Upper lobe of left lung (tissue), 6 donors: ENCODE measurements around the gene C1orf216. TPM values are rescaled to one million over a fixed set of nuclear protein-coding genes. Genes with fewer than 3 reads are reported as not detected.

Source experiments
- ATAC-seq, 2 donors: fragments of 200-7000 bp; cut with Tn5 transposase; one replicate each; pipeline ENCODE4 v1.9.1; 2022; ENCODE audit warnings: mild to moderate bottlenecking in 2 of 2, moderate library complexity in 2 of 2; ENCODE audit not compliant: low FRiP score in 2 of 2
- DNase-seq, 2 donors: peaks; one replicate each; pipeline ENCODE4 v3.0.0-alpha.2; 2019 to 2020
- H3K27ac ChIP-seq, 4 donors: fragments of 200-600 bp; sonication (generic); one replicate each; pipeline ENCODE4 v1.5.1; 2016 to 2019
- H3K27me3 ChIP-seq, 4 donors: fragments of 200-600 bp; sonication (generic); one replicate each; pipeline ENCODE4 v1.5.1; 2017 to 2019
- H3K36me3 ChIP-seq, 4 donors: fragments of 200-600 bp; sonication (generic); one replicate each; pipeline ENCODE4 v1.5.1; 2016 to 2019
- H3K4me1 ChIP-seq, 4 donors: fragments of 200-600 bp; sonication (generic); one replicate each; pipeline ENCODE4 v1.5.1; 2018 to 2019
- H3K4me3 ChIP-seq, 4 donors: fragments of 200-600 bp; sonication (generic); one replicate each; pipeline ENCODE4 v1.5.1; 2017 to 2019; ENCODE audit warnings: mild to moderate bottlenecking in 2 of 4, moderate library complexity in 1 of 4
- H3K9me3 ChIP-seq, 4 donors: fragments of 200-600 bp; sonication (generic); one replicate each; pipeline ENCODE4 v1.5.1; 2018 to 2019
- EP300 ChIP-seq, 4 donors: sonication (generic); formaldehyde crosslinking; IDR thresholded peaks; one replicate each; pipeline ENCODE4 v1.5.1; 2017; ENCODE audit warnings: antibody characterized with exemption in 4 of 4, control low read depth in 2 of 4
- POLR2A ChIP-seq, 4 donors: fragments of 450-650 bp; IDR thresholded peaks; one replicate each; pipeline ENCODE4 v1.5.1; 2016 to 2017; ENCODE audit warnings: antibody characterized with exemption in 4 of 4, mild to moderate bottlenecking in 2 of 4
- POLR2AphosphoS5 ChIP-seq, 2 donors: sonication (generic); formaldehyde crosslinking; IDR thresholded peaks; one replicate each; pipeline ENCODE4 v1.5.1; 2017; ENCODE audit warnings: antibody characterized with exemption in 2 of 2
- WGBS, 2 donors: methylation state at CpG; one replicate each; pipeline ENCODE4 v1.1.5; 2017 to 2018; 5-methylcytosine and 5-hydroxymethylcytosine counted together
- total RNA-seq, 6 donors: library from RNA; depleted of rRNA in 4 of 6; stranded (reverse); fragments of >200 nt in 4 of 6; gene quantifications; one replicate each; pipeline versions ENCODE4 v1.1.0 to v1.2.1, GENCODE V29; 2016 to 2021
- TF ChIP-seq, protein P1 (sequence below), 6 experiments: fragments of 450-650 bp in 4 of 6; fragments of 200-600 bp in 2 of 6; sonication (generic) in 2 of 6; IDR thresholded peaks; one replicate each; pipeline ENCODE4 v1.5.1; 2016 to 2019; ENCODE audit warnings: antibody characterized with exemption in 6 of 6
- donor health status: DM: no; HTN: no; CAD: no; lungs with moderate emphysema.
- donor health status: DM: no; HTN: yes; CAD: no; lungs with severe emphysema.

Gene C1orf216
- total RNA-seq, 6 donors from 2014 or later = 5.2 to 19.5 (median 14.3) TPM

DNA sequence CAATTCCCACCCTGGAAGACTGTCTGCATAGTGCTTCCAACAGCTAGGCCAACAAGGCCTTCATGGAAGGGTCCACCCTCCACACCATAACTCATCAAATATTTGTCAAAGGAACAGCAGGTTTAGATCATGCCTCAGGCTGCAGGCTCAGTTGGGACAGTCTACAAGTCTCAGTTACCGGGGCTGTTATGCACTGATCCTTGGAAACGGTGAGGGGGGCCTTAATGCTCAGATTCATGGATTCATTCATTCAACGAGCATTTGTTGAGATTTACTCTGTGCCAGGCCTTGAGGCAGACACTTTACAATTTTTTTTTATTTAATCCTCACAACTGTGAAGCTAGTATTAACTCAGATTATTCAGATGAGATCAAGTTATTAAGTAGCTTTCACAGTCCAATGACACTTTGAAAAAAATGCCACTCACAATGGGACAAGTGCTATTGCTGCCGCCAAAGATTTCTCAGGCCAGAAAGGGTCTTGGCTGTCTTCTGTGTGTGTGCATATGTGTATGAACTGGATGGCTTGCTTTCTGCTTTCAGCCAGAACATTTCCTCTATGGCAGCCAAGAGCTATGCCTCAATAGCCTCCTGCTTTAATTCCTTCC lies 8.9 kb upstream of the C1orf216 start:
- WGBS, 2 donors = 83 to 90% methylated on average over 4 of the region's 4 CpGs
- no peak overlapping the region for H3K4me3 ChIP-seq
- no peak for TF ChIP-seq EP300 (IDR thresholded peaks at IDR 0.05)
- TF ChIP-seq POLR2AphosphoS5 (IDR thresholded peaks at IDR 0.05) = no peak
- no peak for TF ChIP-seq POLR2A (IDR thresholded peaks at IDR 0.05)
- TF ChIP-seq, protein P1, sequence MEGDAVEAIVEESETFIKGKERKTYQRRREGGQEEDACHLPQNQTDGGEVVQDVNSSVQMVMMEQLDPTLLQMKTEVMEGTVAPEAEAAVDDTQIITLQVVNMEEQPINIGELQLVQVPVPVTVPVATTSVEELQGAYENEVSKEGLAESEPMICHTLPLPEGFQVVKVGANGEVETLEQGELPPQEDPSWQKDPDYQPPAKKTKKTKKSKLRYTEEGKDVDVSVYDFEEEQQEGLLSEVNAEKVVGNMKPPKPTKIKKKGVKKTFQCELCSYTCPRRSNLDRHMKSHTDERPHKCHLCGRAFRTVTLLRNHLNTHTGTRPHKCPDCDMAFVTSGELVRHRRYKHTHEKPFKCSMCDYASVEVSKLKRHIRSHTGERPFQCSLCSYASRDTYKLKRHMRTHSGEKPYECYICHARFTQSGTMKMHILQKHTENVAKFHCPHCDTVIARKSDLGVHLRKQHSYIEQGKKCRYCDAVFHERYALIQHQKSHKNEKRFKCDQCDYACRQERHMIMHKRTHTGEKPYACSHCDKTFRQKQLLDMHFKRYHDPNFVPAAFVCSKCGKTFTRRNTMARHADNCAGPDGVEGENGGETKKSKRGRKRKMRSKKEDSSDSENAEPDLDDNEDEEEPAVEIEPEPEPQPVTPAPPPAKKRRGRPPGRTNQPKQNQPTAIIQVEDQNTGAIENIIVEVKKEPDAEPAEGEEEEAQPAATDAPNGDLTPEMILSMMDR (IDR thresholded peaks at IDR 0.05) = no peak
- no peaks in the 10 kb centered on the region for H3K36me3 ChIP-seq
- no peaks in the 10 kb centered on the region for H3K9me3 ChIP-seq
- peaks cover 0 to 7% (median 0%) of the 10 kb centered on the region in 4 donors for H3K4me1 ChIP-seq
- H3K27ac ChIP-seq = no peak overlapping the region
- DNase-seq (no peak), ATAC-seq (no peak)
- H3K27me3 ChIP-seq = no peaks in the 10 kb centered on the region

DNA sequence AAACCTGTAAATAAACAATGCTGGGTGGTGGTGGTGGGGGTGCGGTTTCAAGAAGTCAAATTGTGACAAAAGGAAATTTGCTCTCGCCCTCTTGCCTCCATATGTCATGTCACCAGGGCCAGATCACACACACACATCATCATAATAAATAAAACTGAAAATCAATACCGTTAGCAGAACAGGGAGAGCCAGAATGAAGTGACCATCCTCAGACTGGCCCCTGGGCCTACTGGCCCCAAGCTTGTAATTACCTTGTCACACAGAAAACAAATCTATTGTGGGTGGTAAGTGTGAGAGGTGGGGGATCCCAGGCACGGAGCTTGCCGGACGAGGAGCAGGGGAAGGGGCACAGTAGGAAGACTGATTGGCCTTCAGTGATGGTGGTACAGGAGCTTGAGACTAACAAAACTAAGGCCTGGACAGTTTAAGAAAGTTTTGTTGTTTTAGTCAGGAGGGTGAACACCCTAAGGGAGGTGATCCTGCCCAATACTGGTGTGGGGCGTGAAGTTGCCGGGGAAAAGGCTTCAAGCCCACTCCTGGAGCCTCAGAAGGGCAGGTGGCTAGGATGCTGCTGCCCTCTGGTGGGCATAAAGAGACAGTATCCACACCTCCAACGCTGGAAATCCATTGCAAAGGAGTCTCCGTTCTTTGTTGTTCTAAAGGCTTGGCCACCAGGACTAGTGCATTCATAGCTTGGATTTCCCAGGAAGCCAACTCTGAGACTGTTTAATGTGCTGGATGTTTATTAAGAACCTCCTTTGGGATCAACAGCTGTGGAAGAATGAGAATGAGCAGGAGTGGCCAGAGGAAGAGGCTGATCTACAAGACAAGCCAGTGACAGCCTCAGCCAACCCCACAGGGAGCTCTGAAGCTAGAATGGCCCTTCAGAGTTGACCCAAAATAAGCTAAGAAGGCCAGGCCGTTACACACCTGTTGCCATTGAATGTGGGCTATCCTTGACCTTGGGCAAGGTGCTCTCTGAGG lies 8.1 kb upstream of the C1orf216 start:
- peak; percentile 84 to 93 for ATAC-seq
- no peak overlapping the region for H3K27ac ChIP-seq
- 51 to 57% methylated on average over 10 to 11 of the region's 11 CpGs for WGBS, 2 donors
- no peaks in the 10 kb centered on the region for H3K9me3 ChIP-seq
- H3K4me1 ChIP-seq = peaks cover 0 to 7% (median 0%) of the 10 kb centered on the region in 4 donors
- H3K27me3 ChIP-seq = no peaks in the 10 kb centered on the region
- H3K4me3 ChIP-seq = no peak overlapping the region
- H3K36me3 ChIP-seq = no peaks in the 10 kb centered on the region
- peak in 1 of 2 donors; percentile 58 for DNase-seq
- TF ChIP-seq, protein P1 (IDR thresholded peaks at IDR 0.05) = peak; percentile 56 to 77 (median 70)
- no peak for TF ChIP-seq POLR2A (IDR thresholded peaks at IDR 0.05)

DNA sequence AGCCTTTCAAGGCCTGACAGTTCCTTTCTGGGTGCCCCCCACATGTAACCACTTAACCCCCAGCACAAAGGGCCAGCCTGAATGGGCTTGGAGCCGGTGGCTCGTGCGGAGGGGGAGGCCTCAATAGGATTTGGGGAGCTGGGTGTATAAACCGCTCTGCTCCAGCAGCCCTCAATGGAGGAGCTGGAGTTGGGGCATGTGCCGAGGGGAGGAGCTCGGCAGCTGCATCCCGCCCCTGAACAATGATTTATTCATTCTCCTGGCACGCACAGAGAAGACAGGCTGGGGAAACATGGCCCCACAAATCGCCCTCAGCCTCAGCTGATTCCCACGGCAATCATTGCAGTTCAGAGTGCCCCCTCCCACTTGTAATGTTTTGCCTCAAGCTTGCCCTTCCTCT lies 6.9 kb upstream of the C1orf216 start:
- DNase-seq = no peak
- TF ChIP-seq POLR2AphosphoS5 (IDR thresholded peaks at IDR 0.05) = no peak
- TF ChIP-seq POLR2A (IDR thresholded peaks at IDR 0.05) = no peak
- no peak for TF ChIP-seq EP300 (IDR thresholded peaks at IDR 0.05)
- Histone ChIP-seq H3K9me3 (no peaks in the 10 kb centered on the region), H3K4me1 (peaks cover 0 to 7% (median 0%) of the 10 kb centered on the region in 4 donors), H3K36me3 (no peaks in the 10 kb centered on the region), H3K27me3 (no peaks in the 10 kb centered on the region), H3K4me3 (no peak overlapping the region), H3K27ac (no peak overlapping the region)
- ATAC-seq = peak in 1 of 2 donors; percentile 40
- WGBS, 2 donors = 75 to 92% methylated on average over 4 to 9 of the region's 10 CpGs

DNA sequence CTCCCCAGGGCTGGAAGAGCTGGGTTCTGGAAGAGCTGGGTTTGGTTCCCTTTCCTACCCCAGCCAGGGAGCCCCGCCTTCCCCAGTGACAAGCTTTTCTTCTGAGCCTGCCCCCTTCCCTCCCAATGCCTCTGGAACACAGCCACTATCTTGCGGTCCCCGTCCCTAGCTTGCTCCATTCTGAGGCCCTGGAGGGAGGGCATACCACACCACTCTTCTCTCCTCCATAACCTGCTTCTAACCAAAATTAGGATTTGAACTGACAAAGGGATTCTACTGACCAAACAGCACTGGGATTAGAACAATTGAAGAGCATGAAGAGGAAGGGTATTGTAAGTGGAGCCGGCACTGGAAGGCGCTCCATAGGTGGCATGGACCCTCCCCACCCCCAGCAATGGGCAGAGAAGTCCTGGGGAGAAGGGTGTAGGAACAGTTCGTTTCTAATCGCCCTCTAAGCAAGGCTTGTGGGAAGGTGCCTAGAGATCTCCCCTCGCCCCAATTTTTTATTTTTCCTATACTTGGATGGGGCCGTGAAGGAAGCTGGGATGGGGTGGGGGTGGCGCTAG lies 690 bp downstream of the C1orf216 start:
- ATAC-seq = peak; percentile 26 to 85
- Histone ChIP-seq H3K4me1 (peaks cover 27 to 40% (median 30%) of the 10 kb centered on the region in 4 donors), H3K4me3 (peak overlapping the region; percentile 66 to 89 (median 78)), H3K36me3 (peaks cover 0 to 18% (median 9%) of the 10 kb centered on the region in 4 donors), H3K27me3 (no peaks in the 10 kb centered on the region), H3K27ac (peak overlapping the region; percentile 74 to 90 (median 82)), H3K9me3 (no peaks in the 10 kb centered on the region)
- TF ChIP-seq POLR2A (IDR thresholded peaks at IDR 0.05) = peak in 1 of 4 donors; percentile 50
- TF ChIP-seq, protein P1 (IDR thresholded peaks at IDR 0.05) = no peak
- no peak for TF ChIP-seq EP300 (IDR thresholded peaks at IDR 0.05)
- TF ChIP-seq POLR2AphosphoS5 (IDR thresholded peaks at IDR 0.05) = no peak
- WGBS, 2 donors = 6 to 9% methylated on average over 10 of the region's 10 CpGs
- DNase-seq = peak in 1 of 2 donors; percentile 67

DNA sequence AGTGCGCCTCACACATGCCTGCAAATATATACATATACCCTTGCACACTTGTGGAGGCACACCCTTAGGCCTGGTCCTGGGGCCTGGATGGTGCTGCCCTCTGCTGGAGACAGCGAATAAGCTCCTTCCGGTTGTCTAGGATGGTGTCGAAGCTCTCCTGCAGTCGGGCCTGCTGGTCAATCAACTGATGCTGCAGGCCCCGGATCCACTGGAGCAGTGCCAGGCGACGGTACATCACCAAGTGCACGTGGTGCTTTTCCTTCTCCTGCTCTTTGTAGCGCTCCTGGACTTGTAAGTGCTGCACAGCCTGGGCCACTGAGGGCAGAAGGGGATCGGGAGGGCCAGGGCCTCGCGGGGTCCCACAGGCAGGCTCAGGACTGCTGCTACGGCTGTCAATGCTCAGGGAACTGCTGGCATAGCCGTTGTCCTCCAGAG lies 3.1 kb downstream of the C1orf216 start:
- Histone ChIP-seq H3K36me3 (peaks cover 0 to 18% (median 9%) of the 10 kb centered on the region in 4 donors), H3K27me3 (no peaks in the 10 kb centered on the region), H3K4me3 (no peak overlapping the region), H3K27ac (no peak overlapping the region), H3K4me1 (peaks cover 27 to 40% (median 30%) of the 10 kb centered on the region in 4 donors), H3K9me3 (no peaks in the 10 kb centered on the region)
- TF ChIP-seq POLR2A (IDR thresholded peaks at IDR 0.05) (no peak), POLR2AphosphoS5 (IDR thresholded peaks at IDR 0.05) (no peak), EP300 (IDR thresholded peaks at IDR 0.05) (no peak)
- TF ChIP-seq, protein P1 (IDR thresholded peaks at IDR 0.05) = peak; percentile 57 to 76 (median 71)
- ATAC-seq (peak; percentile 54 to 82), DNase-seq (peak in 1 of 2 donors; percentile 67)
- whole genome bisulfite sequencing, 2 donors = 50 to 58% methylated on average over 10 to 11 of the region's 15 CpGs
